HG03469 (cell line): ENCODE results near the gene KRT73.

Source experiments
- ATAC-seq: cut with Tn5 transposase; IDR thresholded peaks from one replicate; pipeline ENCODE4 v1.9.1; 2021; ENCODE audit warnings: mild to moderate bottlenecking, moderate library complexity, moderate number of reproducible peaks; ENCODE audit not compliant: unreplicated experiment

KRT73 gene

GRCh38 chr12:52627395-52628110 is 9.2 kb upstream of the KRT73 start:
- ATAC-seq, result no peak

GRCh38 chr12:52622349-52622748 is 4.0 kb upstream of the KRT73 start:
- no peak for ATAC-seq

GRCh38 chr12:52618866-52619265 is 507 bp upstream of the KRT73 start:
- ATAC-seq, result no peak

- no peak for ATAC-seq
Measured at GRCh38 chr12:52617403-52617785, 965 bp downstream of the KRT73 start.

GRCh38 chr12:52616680-52617402 is 1.5 kb downstream of the KRT73 start:
- ATAC-seq, result no peak

GRCh38 chr12:52615912-52616311 is 2.4 kb downstream of the KRT73 start:
- ATAC-seq, result no peak

GRCh38 chr12:52615208-52615868 is 3.0 kb downstream of the KRT73 start:
- no peak for ATAC-seq

- no peak for ATAC-seq
Measured at GRCh38 chr12:52614381-52615207, 3.8 kb downstream of the KRT73 start.

GRCh38 chr12:52613384-52614030 is 4.9 kb downstream of the KRT73 start:
- no peak for ATAC-seq

GRCh38 chr12:52612431-52613383 is 5.7 kb downstream of the KRT73 start:
- ATAC-seq, result no peak

- no peak for ATAC-seq
Measured at GRCh38 chr12:52611080-52611468, 7.3 kb downstream of the KRT73 start.

GRCh38 chr12:52608826-52609630 is 9.3 kb downstream of the KRT73 start:
- ATAC-seq, result no peak

GRCh38 chr12:52608161-52608560 is 10.2 kb downstream of the KRT73 start:
- no peak for ATAC-seq

- ATAC-seq, result no peak
Measured at GRCh38 chr12:52607314-52607713, 11.0 kb downstream of the KRT73 start.

- no peak for ATAC-seq
Measured at GRCh38 chr12:52606581-52607218, 11.7 kb downstream of the KRT73 start.

- no peak for ATAC-seq
Measured at GRCh38 chr12:52606096-52606495, 12.3 kb downstream of the KRT73 start.

GRCh38 chr12:52605542-52605941 is 12.8 kb downstream of the KRT73 start:
- no peak for ATAC-seq

GRCh38 chr12:52604859-52605258 is 13.5 kb downstream of the KRT73 start:
- no peak for ATAC-seq
